CD4-positive, CD25-positive, alpha-beta regulatory T cell (primary cell): Measurements from ENCODE around the gene MX1. TPM values are rescaled to one million over a fixed set of nuclear protein-coding genes. Genes with fewer than 3 reads are reported as not detected.

Experiments
- ATAC-seq, 2 donors: fragments of 150-1000 bp; cut with Tn5 transposase; one replicate each; pipeline ENCODE4 v1.10.0; 2021; ENCODE audit warnings: low read depth in 2 of 2, moderate number of reproducible peaks in 2 of 2, moderate library complexity in 1 of 2
- DNase-seq, 3 donors: peaks; one replicate each; pipeline versions ENCODE4 v3.0.0 to v3.0.0-alpha.2; 2012 to 2022; ENCODE audit warnings: mixed read lengths in 1 of 3
- H3K27ac ChIP-seq: one replicate; pipeline ENCODE4 v1.7.0; 2013; ENCODE audit warnings: mild to moderate bottlenecking, low read length; ENCODE audit not compliant: insufficient read depth, poor library complexity, severe bottlenecking
- H3K27me3 ChIP-seq: one replicate; pipeline ENCODE4 v1.7.0; 2013; ENCODE audit warnings: low read length; ENCODE audit not compliant: control insufficient read depth, insufficient read depth
- H3K36me3 ChIP-seq: one replicate; pipeline ENCODE4 v1.7.0; 2013; ENCODE audit warnings: mild to moderate bottlenecking, low read length, moderate library complexity; ENCODE audit not compliant: control insufficient read depth, insufficient read depth
- H3K4me1 ChIP-seq: 2 replicates; pipeline ENCODE4 v1.7.0; 2013; ENCODE audit warnings: mild to moderate bottlenecking, low read length; ENCODE audit not compliant: insufficient read depth, control insufficient read depth, poor library complexity, severe bottlenecking
- H3K4me3 ChIP-seq: one replicate; pipeline ENCODE4 v1.7.0; 2013; ENCODE audit warnings: low read depth, mild to moderate bottlenecking, low read length, moderate library complexity
- H3K9me3 ChIP-seq, 2 experiments: 1 replicate in 1 of 2; 2 replicates in 1 of 2; pipeline ENCODE4 v1.7.0; 2013; ENCODE audit warnings: low read length in 2 of 2, mild to moderate bottlenecking in 1 of 2, moderate library complexity in 1 of 2; ENCODE audit not compliant: control insufficient read depth in 2 of 2
- H3K27ac Mint-ChIP-seq, 3 donors: one replicate each; pipeline ENCODE4 v1.8.0; 2020 to 2022; ENCODE audit warnings: mild to moderate bottlenecking in 3 of 3, mixed read lengths in 3 of 3, moderate library complexity in 2 of 3
- H3K27me3 Mint-ChIP-seq: one replicate; pipeline ENCODE4 v1.8.0; 2022; ENCODE audit warnings: mild to moderate bottlenecking, mixed read lengths
- H3K36me3 Mint-ChIP-seq: one replicate; pipeline ENCODE4 v1.8.0; 2020; ENCODE audit warnings: mixed read lengths
- H3K4me1 Mint-ChIP-seq, 4 donors: one replicate each; pipeline ENCODE4 v1.8.0; 2020 to 2022; ENCODE audit warnings: mixed read lengths in 4 of 4, mild to moderate bottlenecking in 1 of 4
- H3K4me3 Mint-ChIP-seq, 4 donors: one replicate each; pipeline ENCODE4 v1.8.0; 2020 to 2022; ENCODE audit warnings: mild to moderate bottlenecking in 4 of 4, mixed read lengths in 4 of 4, moderate library complexity in 3 of 4
- H3K9me3 Mint-ChIP-seq, 7 donors: one replicate each; pipeline ENCODE4 v1.8.0; 2020 to 2022; ENCODE audit warnings: mixed read lengths in 7 of 7, mild to moderate bottlenecking in 3 of 7, moderate library complexity in 2 of 7
- polyA plus RNA-seq, 4 donors: library from polyadenylated mRNA; unstranded; fragments of 300-500 nt; fragmentation: Illumina TruSeq; gene quantifications; one replicate each; pipeline ENCODE4 v1.2.3, GENCODE V29; 2021
- total RNA-seq: library from RNA; stranded (reverse); gene quantifications from one replicate; pipeline ENCODE4 v1.2.3, GENCODE V29; 2022

Gene MX1
- total and polyA plus RNA-seq, 5 donors from 2014 or later, result 82.5 to 137 (median 95.2) TPM

DNA sequence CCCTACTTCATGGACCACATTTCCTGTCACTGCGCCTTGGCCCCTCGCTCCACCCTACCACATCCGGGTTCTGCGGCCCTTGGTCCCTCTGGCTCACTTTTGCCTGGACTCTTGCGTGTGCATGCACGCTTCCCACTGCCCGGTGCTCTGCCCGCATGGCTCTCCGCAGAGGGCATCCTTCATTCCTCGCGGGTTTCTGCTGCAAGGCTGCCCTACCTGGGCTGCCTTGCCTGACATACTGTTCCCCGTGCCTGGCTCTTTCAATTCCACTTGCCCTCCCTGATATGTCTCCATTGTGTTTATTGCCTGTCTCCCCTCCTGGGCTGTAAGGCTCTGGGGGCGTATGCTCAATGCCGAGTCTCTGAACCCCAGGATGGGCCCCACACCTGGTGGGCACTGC lies 37.8 kb upstream of the MX1 start:
- Histone ChIP-seq H3K9me3 (no peaks in the 10 kb centered on the region), H3K4me3 (no peak overlapping the region), H3K4me1 (no peaks in the 10 kb centered on the region), H3K27me3 (no peaks in the 10 kb centered on the region), H3K36me3 (peaks cover 52% of the 10 kb centered on the region), H3K27ac (no peak overlapping the region)
- DNase-seq (no peak), ATAC-seq (no peak)
- Mint-ChIP-seq H3K36me3 (peaks cover 30% of the 10 kb centered on the region), H3K4me1 (peaks cover under 1 to 13% (median 3%) of the 10 kb centered on the region in 4 donors), H3K9me3 (no peaks in the 10 kb centered on the region), H3K27me3 (no peaks in the 10 kb centered on the region), H3K4me3 (peak overlapping the region in 1 of 4 donors; percentile 64), H3K27ac (peak overlapping the region in 1 of 3 donors; percentile 48)

DNA sequence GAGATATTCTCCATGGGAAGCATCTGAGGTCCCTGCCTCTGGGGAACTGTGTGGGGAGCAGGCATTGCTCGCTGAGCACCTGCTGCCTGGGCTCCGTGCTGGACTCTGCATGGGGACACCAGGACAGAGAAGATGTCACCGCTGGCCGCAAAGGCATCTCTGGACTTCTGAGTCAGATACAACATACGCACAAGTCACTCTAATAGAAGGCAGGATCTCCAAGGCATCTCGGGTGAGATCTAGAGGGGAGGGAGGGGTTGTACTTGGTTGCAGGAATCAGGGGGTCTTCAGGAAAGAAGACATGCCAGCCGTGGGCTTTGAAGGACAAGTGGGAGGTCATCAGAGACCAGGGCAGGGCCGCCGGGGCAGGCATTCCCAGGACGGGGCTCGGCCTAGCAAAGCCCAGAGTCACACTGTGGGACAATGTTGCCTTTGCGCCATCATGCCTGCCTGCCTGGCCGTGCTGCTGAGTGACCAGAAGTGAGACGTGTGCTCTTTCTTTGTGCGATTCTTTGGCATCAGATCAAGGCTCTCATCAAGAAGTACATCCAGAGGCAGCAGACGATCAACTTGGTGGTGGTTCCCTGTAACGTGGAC lies 35.9 kb upstream of the MX1 start:
- Histone ChIP-seq H3K27me3 (no peaks in the 10 kb centered on the region), H3K4me3 (no peak overlapping the region), H3K4me1 (no peaks in the 10 kb centered on the region), H3K9me3 (no peaks in the 10 kb centered on the region), H3K27ac (no peak overlapping the region), H3K36me3 (peaks cover 45% of the 10 kb centered on the region)
- ATAC-seq (no peak), DNase-seq (no peak)
- Mint-ChIP-seq H3K27me3 (no peaks in the 10 kb centered on the region), H3K9me3 (no peaks in the 10 kb centered on the region), H3K4me1 (peaks cover 3 to 17% (median 4%) of the 10 kb centered on the region in 4 donors), H3K4me3 (no peak overlapping the region), H3K27ac (peak overlapping the region in 1 of 3 donors; percentile 36), H3K36me3 (peaks cover 34% of the 10 kb centered on the region)

DNA sequence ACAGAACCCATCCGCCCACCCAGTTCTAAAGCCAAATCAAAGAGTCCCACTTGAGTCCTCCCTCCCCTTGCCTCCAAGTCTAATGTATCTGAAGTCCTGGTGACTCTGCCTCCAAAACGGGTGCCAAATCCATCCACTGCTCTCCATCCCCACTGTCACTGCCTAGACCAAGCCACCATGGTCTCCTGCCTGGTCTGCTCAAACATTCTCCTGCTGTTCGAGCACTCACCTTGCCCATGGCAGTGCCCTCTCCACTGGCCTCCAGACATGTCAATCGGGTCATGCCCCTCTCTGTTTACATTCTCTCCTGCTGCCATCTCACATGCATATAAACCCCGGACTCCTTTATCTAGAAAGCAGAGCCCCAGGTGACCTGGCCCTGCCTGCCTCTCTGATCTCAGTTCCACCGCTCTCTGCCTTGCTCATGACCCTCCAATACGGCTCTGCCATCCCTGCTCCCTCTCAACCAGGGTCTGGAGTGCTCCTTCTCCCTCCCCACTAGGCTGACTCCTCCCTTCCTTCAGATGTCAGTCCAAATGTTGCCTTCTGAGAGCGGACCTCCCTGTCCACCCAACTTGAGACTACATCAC lies 32.1 kb upstream of the MX1 start:
- H3K27me3 Mint-ChIP-seq, result no peaks in the 10 kb centered on the region
- peak overlapping the region in 2 of 3 donors; percentile 44 to 63 for H3K27ac Mint-ChIP-seq
- no peaks in the 10 kb centered on the region for H3K9me3 ChIP-seq
- DNase-seq (no peak), ATAC-seq (no peak)
- H3K36me3 Mint-ChIP-seq, result peaks cover 48% of the 10 kb centered on the region
- H3K4me1 ChIP-seq, result no peaks in the 10 kb centered on the region
- H3K4me3 Mint-ChIP-seq, result no peak overlapping the region
- no peak overlapping the region for H3K27ac ChIP-seq
- H3K4me1 Mint-ChIP-seq, result peaks cover 0 to 9% (median 2%) of the 10 kb centered on the region in 4 donors
- H3K36me3 ChIP-seq, result peaks cover 61% of the 10 kb centered on the region
- H3K4me3 ChIP-seq, result no peak overlapping the region
- H3K9me3 Mint-ChIP-seq, result no peaks in the 10 kb centered on the region
- H3K27me3 ChIP-seq, result no peaks in the 10 kb centered on the region

DNA sequence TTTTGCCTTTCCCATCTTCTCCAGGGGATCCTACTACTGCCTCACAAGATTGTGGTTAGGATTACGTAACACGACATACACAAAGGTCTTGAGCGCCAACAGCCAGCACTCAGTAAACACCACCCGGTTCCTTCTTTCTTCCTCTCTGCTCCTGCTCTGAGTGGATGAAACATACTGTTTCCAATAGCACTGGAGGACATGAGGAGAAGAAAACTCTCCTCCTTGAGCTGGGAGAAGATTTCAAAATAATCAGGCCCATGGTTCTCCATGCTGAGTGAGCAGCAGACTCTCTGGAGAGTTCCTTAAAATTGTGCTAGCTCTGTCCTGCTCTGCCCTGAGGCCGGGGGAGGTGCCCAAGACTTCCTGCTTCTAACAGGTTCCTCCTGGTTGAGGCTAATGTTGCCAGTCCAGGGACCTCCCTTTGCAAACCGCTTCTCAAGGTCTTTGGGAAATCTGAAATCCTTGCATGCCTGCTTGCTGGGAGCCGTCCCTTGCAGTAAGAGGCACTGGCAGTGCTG lies 29.4 kb upstream of the MX1 start:
- Histone ChIP-seq H3K4me3 (no peak overlapping the region), H3K9me3 (no peaks in the 10 kb centered on the region), H3K36me3 (peaks cover 68% of the 10 kb centered on the region), H3K27me3 (no peaks in the 10 kb centered on the region), H3K27ac (no peak overlapping the region), H3K4me1 (no peaks in the 10 kb centered on the region)
- ATAC-seq (peak in 1 of 2 donors; percentile 9), DNase-seq (no peak)
- Mint-ChIP-seq H3K27ac (no peak overlapping the region), H3K9me3 (peaks cover 0 to 2% (median 0%) of the 10 kb centered on the region in 7 donors), H3K36me3 (peaks cover 66% of the 10 kb centered on the region), H3K4me3 (no peak overlapping the region), H3K4me1 (peaks cover 0 to 4% (median 2%) of the 10 kb centered on the region in 4 donors), H3K27me3 (no peaks in the 10 kb centered on the region)

DNA sequence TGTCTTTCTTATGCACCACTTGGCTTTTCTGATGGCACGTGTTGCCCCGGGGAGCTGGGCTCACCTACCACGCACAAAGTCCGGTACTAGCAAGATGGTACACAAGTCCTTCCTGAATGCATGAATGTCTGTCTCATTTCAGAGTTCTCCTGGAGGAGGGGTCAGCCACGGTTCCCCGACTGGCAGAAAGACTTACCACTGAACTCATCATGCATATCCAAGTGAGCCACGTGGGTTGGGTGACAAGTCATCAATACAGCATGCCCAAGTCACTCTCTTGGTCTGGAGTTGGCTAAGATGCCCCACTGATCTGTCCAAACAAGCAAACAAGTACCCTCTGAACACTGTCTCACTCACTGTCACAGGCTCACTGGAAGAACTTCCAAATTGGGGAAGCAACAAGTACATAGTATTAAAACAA lies 28.6 kb upstream of the MX1 start:
- ATAC-seq (no peak), DNase-seq (no peak)
- Mint-ChIP-seq H3K4me3 (no peak overlapping the region), H3K9me3 (peaks cover 0 to 2% (median 0%) of the 10 kb centered on the region in 7 donors), H3K4me1 (peaks cover 0 to 4% (median 2%) of the 10 kb centered on the region in 4 donors), H3K27ac (no peak overlapping the region), H3K27me3 (no peaks in the 10 kb centered on the region), H3K36me3 (peaks cover 71% of the 10 kb centered on the region)
- Histone ChIP-seq H3K4me3 (no peak overlapping the region), H3K4me1 (no peaks in the 10 kb centered on the region), H3K27me3 (no peaks in the 10 kb centered on the region), H3K36me3 (peaks cover 77% of the 10 kb centered on the region), H3K9me3 (no peaks in the 10 kb centered on the region), H3K27ac (no peak overlapping the region)

DNA sequence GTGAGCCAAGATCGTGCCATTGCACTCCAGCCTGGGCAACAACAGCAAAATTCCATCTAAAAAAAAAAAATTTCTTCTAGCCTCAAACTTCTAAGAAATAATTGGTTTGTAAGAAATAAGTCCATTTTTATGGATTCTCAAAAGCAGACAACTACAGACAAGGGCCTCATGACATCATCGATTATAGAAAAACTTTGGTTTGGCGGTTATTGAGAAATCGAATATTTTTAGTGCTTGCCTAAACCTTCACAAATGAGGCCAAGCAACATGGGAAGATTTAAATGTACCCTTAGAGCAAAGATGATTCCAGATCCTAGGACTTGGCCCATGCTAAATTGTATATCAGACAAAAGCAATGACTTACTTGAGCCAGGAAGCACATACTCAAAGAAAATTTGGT lies 27.8 kb upstream of the MX1 start:
- Histone ChIP-seq H3K4me1 (no peaks in the 10 kb centered on the region), H3K36me3 (peaks cover 82% of the 10 kb centered on the region), H3K27me3 (no peaks in the 10 kb centered on the region), H3K4me3 (no peak overlapping the region), H3K27ac (no peak overlapping the region), H3K9me3 (no peaks in the 10 kb centered on the region)
- ATAC-seq (no peak), DNase-seq (no peak)
- no peak overlapping the region for H3K27ac Mint-ChIP-seq
- peaks cover 0 to 4% (median 2%) of the 10 kb centered on the region in 4 donors for H3K4me1 Mint-ChIP-seq
- H3K4me3 Mint-ChIP-seq, result no peak overlapping the region
- peaks cover 0 to 2% (median 0%) of the 10 kb centered on the region in 7 donors for H3K9me3 Mint-ChIP-seq
- H3K36me3 Mint-ChIP-seq, result peaks cover 77% of the 10 kb centered on the region
- no peaks in the 10 kb centered on the region for H3K27me3 Mint-ChIP-seq

DNA sequence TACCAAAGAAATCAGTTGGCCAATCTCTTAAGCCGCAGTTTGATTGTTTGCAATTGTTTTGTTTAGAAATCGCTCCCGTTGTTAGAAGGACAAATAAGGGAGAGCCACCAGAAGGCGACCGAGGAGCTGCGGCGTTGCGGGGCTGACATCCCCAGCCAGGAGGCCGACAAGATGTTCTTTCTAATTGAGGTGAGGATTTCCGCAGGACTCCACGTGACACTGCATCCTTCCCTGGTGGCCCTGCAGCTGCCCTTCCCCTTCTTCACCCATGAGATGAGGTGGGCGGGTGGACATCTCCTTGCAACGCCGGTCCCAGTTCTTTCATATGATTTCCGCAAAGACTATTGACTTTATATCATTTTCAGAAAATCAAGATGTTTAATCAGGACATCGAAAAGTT lies 27.2 kb upstream of the MX1 start:
- H3K27me3 ChIP-seq, result no peaks in the 10 kb centered on the region
- peaks cover 75% of the 10 kb centered on the region for H3K36me3 Mint-ChIP-seq
- H3K27ac ChIP-seq, result no peak overlapping the region
- H3K4me1 Mint-ChIP-seq, result peaks cover 0 to 4% (median 0%) of the 10 kb centered on the region in 4 donors
- H3K4me3 Mint-ChIP-seq, result no peak overlapping the region
- ATAC-seq, result no peak
- H3K9me3 ChIP-seq, result no peaks in the 10 kb centered on the region
- peaks cover 0 to 2% (median 0%) of the 10 kb centered on the region in 7 donors for H3K9me3 Mint-ChIP-seq
- DNase-seq, result no peak
- no peak overlapping the region for H3K27ac Mint-ChIP-seq
- no peaks in the 10 kb centered on the region for H3K4me1 ChIP-seq
- no peak overlapping the region for H3K4me3 ChIP-seq
- H3K36me3 ChIP-seq, result peaks cover 86% of the 10 kb centered on the region
- H3K27me3 Mint-ChIP-seq, result no peaks in the 10 kb centered on the region
